ENCODE measurements around the gene SPSB4.

- no peak for TF ChIP-seq EZH2 (conservative IDR thresholded peaks at IDR 0.05; ENCODE audit: low read depth, low read length)
- TF ChIP-seq EP300 (IDR thresholded peaks at IDR 0.05; ENCODE audit: low read depth in 2 of 2, low read length in 2 of 2) = no peak
- no peak for TF ChIP-seq EP300 (CRISPR knock-in tag; IDR thresholded peaks at IDR 0.05; ENCODE audit: borderline replicate concordance)
- no peak for TF ChIP-seq MTA3 (CRISPR knock-in tag; IDR thresholded peaks at IDR 0.05)
- TF ChIP-seq SP1 (IDR thresholded peaks at IDR 0.05) = no peak
- TF ChIP-seq SP1 (CRISPR knock-in tag; IDR thresholded peaks at IDR 0.05) = no peak
- no peak for TF ChIP-seq KLF6 (CRISPR knock-in tag; IDR thresholded peaks at IDR 0.05)
- no peak for TF ChIP-seq GLI4 (CRISPR knock-in tag; IDR thresholded peaks at IDR 0.05; ENCODE audit: borderline replicate concordance)
- no peak for TF ChIP-seq CTCF (CRISPR knock-in tag; IDR thresholded peaks at IDR 0.05)
- TF ChIP-seq TAF1 (CRISPR knock-in tag; IDR thresholded peaks at IDR 0.05) = no peak
- no peak for TF ChIP-seq SETDB1 (CRISPR knock-in tag; IDR thresholded peaks at IDR 0.05; ENCODE audit: borderline replicate concordance)
- TF ChIP-seq BCLAF1 (IDR thresholded peaks at IDR 0.05) = no peak
- TF ChIP-seq ZNF598 (CRISPR knock-in tag; IDR thresholded peaks at IDR 0.05; ENCODE audit: borderline replicate concordance) = no peak
- no peak for TF ChIP-seq ZNF263 (CRISPR knock-in tag; IDR thresholded peaks at IDR 0.05)
- no peak for TF ChIP-seq ZSCAN20 (CRISPR knock-in tag; IDR thresholded peaks at IDR 0.05; ENCODE audit: borderline replicate concordance)
- TF ChIP-seq ZNF333 (CRISPR knock-in tag; IDR thresholded peaks at IDR 0.05; ENCODE audit: borderline replicate concordance) = no peak
Measured at GRCh38 chr3:141104151-141104821, 53.1 kb downstream of the SPSB4 start.
